SK-N-SH treated with all-trans-retinoic acid at 6 μM for 48 hours (cell line): ENCODE data around the gene AGT.

Source experiments
- CSDC2 ChIP-seq: fragments of 250-450 bp; sonication (Bioruptor Pico); IDR thresholded peaks from 2 replicates; pipeline ENCODE4 v1.5.0; 2020; ENCODE audit warnings: mild to moderate bottlenecking, moderate library complexity
- ISL1 ChIP-seq: fragments of 250-450 bp; sonication (Bioruptor Pico); IDR thresholded peaks from 2 replicates; pipeline ENCODE4 v2.1.2; 2022; ENCODE audit warnings: mild to moderate bottlenecking, moderate library complexity
- PATZ1 ChIP-seq: fragments of 250-450 bp; sonication (Bioruptor Pico); IDR thresholded peaks from 2 replicates; pipeline ENCODE4 v1.8.0; 2020; ENCODE audit warnings: mild to moderate bottlenecking, moderate library complexity, borderline replicate concordance
- TSHZ2 ChIP-seq: fragments of 250-450 bp; sonication (Bioruptor Pico); IDR thresholded peaks from 2 replicates; pipeline ENCODE4 v1.5.0; 2020; ENCODE audit warnings: mild to moderate bottlenecking, moderate library complexity
- ZFP30 ChIP-seq: fragments of 450-650 bp; formaldehyde crosslinking; IDR thresholded peaks from 2 replicates; pipeline ENCODE4 v1.5.0; 2022; ENCODE audit warnings: mild to moderate bottlenecking, moderate library complexity
- ZNF8 ChIP-seq: fragments of 450-650 bp; formaldehyde crosslinking; IDR thresholded peaks from 2 replicates; pipeline ENCODE4 v1.5.0; 2020; ENCODE audit warnings: mild to moderate bottlenecking, moderate library complexity

- TF ChIP-seq PATZ1 (CRISPR knock-in tag) (no peak), TSHZ2 (CRISPR knock-in tag) (no peak), ZFP30 (CRISPR knock-in tag) (no peak), ISL1 (CRISPR knock-in tag) (no peak), CSDC2 (no peak), ZNF8 (CRISPR knock-in tag) (no peak)
These were observed 31.6 kb downstream of the AGT start for GRCh38 chr1:230682274-230682673.
